GM12874 (cell line): ENCODE measurements around the gene RGS3.

Experiments
- TF ChIP-seq, protein P1 (sequence below): IDR thresholded peaks from 2 replicates; pipeline ENCODE4 v1.5.1; 2011; ENCODE audit warnings: low read depth, mild to moderate bottlenecking, control low read depth, low read length, moderate library complexity; ENCODE audit not compliant: insufficient read depth

Gene RGS3

DNA sequence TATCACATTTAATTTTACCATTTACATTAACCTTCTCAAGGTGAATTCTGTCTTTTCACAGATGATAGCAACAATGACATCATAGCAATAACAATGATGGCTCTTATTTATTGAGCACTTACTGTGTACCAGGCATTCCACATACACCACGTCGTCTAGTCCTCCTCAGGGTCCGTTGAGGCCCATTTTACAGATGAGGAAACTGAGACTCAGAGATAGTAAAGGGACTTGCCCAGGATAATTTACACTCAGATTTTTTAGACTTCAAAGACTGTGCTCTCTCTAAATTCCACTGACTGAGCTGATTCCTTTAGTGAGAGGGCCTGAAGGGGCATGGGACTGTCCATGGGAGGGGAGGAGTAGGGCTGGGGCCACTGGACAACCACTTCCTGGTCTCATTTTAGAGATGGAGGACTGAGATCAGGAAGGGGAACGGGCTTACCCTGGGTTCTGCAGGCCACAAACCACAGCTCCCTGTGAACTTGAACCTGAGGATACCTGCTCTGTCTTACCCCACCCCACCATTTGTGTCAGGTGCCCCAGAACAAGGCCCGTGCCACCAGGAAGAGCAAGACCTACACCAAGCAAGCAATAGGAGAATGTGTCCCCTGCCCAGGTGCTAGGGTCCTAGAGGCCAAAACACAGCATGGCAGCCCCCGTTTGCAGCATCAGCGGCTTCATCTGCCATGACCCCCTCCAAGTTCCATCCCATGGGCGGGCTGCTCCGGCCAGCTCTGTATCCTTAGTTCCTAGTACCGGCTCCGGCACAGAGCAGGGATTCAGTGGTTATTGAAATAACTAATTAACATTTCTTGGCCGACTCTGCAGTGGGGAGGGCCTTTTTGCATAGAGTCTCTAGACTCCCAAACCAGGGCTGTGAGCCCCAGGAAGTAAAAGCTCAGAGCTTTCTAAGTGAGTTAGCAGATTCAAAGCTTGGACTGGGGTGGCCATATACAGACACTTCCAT lies 96.6 kb downstream of the RGS3 start:
- TF ChIP-seq, protein P1, sequence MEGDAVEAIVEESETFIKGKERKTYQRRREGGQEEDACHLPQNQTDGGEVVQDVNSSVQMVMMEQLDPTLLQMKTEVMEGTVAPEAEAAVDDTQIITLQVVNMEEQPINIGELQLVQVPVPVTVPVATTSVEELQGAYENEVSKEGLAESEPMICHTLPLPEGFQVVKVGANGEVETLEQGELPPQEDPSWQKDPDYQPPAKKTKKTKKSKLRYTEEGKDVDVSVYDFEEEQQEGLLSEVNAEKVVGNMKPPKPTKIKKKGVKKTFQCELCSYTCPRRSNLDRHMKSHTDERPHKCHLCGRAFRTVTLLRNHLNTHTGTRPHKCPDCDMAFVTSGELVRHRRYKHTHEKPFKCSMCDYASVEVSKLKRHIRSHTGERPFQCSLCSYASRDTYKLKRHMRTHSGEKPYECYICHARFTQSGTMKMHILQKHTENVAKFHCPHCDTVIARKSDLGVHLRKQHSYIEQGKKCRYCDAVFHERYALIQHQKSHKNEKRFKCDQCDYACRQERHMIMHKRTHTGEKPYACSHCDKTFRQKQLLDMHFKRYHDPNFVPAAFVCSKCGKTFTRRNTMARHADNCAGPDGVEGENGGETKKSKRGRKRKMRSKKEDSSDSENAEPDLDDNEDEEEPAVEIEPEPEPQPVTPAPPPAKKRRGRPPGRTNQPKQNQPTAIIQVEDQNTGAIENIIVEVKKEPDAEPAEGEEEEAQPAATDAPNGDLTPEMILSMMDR, result no peak

DNA sequence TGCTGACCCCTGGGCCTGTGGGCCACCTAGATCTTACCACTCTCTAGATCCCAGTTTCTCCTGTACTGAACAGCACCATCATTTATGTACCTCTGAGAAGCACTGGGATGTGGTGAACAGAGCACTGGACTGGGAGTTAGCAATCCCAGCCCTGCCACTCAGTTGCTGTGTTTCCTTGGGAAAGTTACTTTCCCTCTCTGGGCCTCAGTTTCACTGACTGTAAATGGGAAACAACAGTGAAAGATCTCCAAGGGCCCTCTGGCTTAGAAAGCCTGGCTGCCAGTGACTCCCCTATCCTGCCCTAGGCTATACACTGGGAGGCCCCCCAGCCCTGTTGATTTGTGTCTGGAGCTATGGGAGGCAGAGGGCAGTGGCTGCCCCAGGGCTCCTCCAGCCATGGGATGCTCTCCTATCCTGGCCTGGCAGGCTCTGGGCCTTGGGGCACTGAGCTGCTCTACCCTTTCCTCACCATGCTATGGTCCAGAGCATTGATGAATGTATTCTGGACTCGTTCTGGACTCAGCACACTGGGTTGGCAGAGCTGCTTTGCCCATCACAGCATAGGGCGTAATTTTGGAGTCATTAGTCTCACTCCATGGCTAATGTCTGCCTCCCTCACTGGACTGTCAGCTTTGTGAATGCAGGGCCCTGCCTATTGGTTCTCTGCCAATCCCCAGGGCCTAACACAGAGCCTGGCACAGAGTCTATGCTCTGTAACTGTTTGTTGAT lies 99.3 kb downstream of the RGS3 start:
- TF ChIP-seq, protein P1, result no peak

DNA sequence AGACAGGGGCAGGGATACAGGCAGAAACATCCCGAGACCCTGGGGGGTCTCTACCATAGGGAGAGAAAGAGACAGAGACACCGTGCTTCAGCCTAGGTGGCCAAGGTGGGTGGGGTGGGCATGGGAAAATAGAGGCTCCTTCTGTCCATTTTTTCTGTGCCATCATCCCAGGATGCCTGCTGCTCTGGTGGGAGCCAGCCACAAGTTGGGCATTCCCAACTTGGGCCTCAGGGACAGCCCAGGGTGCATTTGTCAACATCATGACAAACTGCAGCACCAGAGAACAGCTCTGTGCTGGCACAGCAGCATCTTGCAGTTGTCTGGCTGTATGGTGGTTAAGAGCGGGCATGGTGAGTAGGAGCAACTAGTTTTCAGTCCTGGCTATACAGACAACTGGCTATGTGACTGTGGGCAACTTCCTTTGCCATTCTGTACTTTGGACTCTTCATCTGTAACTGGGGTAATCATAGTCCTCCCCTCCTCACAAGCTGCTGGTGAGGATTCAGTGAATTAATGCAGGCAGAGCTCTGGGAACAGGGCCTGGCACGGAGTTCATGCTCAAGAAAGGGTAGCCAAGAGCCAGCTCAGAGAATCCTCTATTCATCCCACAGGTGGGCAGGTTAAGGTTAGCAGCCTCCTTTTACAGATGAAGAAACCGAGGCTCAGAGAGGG lies 100.4 kb downstream of the RGS3 start:
- TF ChIP-seq, protein P1, result no peak

DNA sequence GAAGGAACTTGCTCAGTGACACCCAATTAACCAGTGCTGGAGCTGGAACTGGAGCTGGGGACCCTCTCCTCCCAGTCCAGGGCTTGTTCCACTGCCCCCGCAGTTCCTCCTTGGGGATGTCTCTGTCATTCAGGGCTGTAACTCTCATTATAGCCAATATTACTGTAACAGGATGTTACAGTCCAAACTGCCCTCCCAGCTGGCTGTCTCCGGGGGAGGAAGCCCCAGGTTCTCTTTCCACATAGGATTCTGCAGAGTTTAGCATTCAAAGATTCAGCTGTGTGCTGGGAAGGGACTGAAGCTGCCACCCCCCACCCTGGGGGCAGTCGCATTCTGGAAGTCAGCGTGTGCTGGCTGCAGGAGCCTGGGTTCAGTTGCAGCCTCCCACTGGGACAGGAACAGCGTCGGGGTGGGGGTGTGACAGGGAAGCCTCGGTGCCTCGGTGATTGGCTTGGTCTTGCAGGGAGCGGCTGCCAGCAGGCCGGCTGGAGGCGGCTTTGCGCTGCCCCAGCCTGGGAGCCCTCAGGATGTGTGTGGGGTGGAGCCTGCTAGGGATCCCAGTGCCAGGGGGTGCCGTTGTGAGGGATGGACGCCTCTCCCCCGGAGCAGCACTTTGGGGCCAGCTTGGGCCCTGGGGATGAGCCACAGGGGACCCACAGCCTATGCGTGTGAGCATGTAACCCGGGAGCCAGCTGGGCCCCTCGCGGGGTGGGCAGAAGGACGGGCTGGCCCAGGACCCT lies 101.1 kb downstream of the RGS3 start:
- TF ChIP-seq, protein P1, result no peak

DNA sequence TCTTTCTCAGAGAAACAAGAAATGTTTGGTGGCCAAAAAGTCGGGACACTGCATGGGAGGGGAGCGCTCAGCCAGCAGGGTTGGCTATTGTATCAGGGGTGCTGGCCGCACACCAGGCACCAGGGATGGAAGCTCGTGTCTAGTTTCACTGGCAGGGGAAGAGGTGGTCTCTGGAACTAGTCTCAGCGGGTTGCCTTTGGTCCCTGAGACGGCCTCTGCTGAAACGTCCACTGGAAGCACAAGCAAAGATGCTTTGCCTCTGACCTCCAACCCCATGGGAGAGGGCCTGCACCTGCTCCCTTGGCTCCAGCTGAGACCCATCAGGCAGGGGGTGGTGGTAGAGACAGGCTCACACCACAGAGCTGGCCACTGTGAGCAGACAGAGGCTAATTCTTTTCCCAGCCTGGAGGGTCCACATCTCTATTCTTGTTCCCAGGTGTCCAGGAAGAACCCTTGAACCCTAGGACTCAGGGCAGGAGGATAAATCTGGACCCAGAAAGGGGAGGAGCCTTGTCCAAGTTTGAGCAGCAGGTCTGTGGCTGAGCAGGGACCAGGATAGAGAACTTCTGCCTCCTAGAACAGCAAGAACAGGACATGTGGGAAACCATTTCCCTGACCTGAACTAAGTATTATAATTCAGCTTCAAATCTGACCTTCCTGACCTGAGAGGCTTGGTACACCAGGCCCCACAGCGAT lies 102.6 kb downstream of the RGS3 start:
- TF ChIP-seq, protein P1, result no peak

DNA sequence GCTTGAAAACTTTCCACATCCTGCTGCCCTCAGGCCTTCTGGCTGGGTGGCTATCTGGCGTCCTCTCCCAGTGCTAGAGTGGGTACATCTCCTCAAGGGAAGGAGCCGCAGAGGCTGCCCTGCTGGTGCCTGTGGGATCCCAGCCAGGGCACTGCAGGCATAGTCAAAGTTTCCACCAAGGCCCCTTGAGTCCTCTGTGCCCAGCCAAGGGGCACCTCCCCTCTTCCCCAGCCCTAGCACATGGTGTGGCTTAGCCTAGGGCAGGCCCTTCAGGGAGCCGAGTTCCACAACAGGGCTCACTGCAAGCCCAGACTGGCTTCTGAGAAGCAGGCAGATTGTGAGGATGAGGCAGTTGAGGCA lies 103.2 kb downstream of the RGS3 start:
- TF ChIP-seq, protein P1, result no peak
